ENCODE data around the gene IMP4. TPM values are rescaled to one million over a fixed set of nuclear protein-coding genes. Genes with fewer than 3 reads are reported as not detected.
A peak's percentile ranks its signal among the peaks of the same experiment; 100 is the strongest.

Gene IMP4
- total and polyA plus RNA-seq, 12 donors = 50.6 to 190 (median 64.6) TPM

DNA sequence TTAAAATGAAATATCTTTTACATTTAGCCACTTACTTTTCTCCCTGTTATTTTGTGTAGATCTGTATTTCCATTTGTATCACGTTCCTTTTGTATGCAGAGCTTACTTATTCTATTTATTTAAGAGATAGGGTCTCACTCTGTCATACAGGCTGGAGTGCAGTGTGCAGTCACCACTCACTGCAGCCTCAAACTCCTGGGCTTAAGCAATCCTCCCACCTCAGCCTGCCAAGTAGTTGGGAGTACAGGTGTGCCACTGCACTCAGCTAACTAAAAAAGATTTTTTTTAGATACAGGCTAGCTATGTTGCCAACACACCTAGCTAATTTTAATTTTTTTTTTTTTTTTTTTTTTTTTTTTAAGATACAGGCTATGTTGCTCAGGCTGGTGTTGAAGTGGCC, 24.0 kb downstream of the IMP4 start:
- Histone ChIP-seq H3K4me1 (peaks cover 3 to 28% (median 11%) of the 10 kb centered on the region in 9 donors), H3K27me3 (no peaks in the 10 kb centered on the region), H3K9me3 (peaks cover 0 to 5% (median 0%) of the 10 kb centered on the region in 11 donors), H3K36me3 (peaks cover 0 to 10% (median 0%) of the 10 kb centered on the region in 9 donors), H3K27ac (no peak overlapping the region), H3K4me3 (no peak overlapping the region)
- intact Hi-C loops (cut with DNase I) = no loop called here
- 68 to 85% methylated on average over 1 of the region's 1 CpG for WGBS, 2 donors
- TF ChIP-seq, protein P1, sequence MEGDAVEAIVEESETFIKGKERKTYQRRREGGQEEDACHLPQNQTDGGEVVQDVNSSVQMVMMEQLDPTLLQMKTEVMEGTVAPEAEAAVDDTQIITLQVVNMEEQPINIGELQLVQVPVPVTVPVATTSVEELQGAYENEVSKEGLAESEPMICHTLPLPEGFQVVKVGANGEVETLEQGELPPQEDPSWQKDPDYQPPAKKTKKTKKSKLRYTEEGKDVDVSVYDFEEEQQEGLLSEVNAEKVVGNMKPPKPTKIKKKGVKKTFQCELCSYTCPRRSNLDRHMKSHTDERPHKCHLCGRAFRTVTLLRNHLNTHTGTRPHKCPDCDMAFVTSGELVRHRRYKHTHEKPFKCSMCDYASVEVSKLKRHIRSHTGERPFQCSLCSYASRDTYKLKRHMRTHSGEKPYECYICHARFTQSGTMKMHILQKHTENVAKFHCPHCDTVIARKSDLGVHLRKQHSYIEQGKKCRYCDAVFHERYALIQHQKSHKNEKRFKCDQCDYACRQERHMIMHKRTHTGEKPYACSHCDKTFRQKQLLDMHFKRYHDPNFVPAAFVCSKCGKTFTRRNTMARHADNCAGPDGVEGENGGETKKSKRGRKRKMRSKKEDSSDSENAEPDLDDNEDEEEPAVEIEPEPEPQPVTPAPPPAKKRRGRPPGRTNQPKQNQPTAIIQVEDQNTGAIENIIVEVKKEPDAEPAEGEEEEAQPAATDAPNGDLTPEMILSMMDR (IDR thresholded peaks at IDR 0.05) = no peak
- ATAC-seq (no peak), DNase-seq (no peak)

DNA sequence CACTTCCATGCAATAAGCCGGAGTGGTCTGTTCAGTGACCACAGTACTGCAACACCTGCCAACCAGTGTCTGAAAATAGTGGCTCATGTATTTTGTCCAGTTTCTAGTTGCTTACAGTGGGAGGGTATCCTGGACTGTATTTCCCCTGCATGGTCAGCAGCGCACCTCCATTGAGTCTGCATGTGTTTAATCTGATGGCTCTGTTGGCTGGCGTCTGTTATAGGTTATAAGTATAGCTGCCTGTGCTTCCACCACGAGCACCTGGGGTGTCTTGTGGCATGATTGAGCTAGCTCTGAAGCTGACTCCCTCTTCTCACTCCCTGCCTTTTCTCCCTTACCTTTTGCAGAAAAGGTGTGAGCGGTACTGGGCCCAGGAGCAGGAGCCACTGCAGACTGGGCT, 26.1 kb downstream of the IMP4 start:
- H3K4me3 ChIP-seq = no peak overlapping the region
- H3K27me3 ChIP-seq = no peaks in the 10 kb centered on the region
- WGBS, 2 donors = 89 to 92% methylated on average over 5 of the region's 5 CpGs
- ATAC-seq (no peak), DNase-seq (no peak)
- peaks cover 3 to 39% (median 20%) of the 10 kb centered on the region in 9 donors for H3K4me1 ChIP-seq
- no peak overlapping the region for H3K27ac ChIP-seq
- TF ChIP-seq, protein P1 (IDR thresholded peaks at IDR 0.05) = no peak
- intact Hi-C loops (cut with DNase I) = no loop called here
- H3K36me3 ChIP-seq = peaks cover 0 to 10% (median 0%) of the 10 kb centered on the region in 9 donors
- H3K9me3 ChIP-seq = peaks cover 0 to 5% (median 0%) of the 10 kb centered on the region in 11 donors

DNA sequence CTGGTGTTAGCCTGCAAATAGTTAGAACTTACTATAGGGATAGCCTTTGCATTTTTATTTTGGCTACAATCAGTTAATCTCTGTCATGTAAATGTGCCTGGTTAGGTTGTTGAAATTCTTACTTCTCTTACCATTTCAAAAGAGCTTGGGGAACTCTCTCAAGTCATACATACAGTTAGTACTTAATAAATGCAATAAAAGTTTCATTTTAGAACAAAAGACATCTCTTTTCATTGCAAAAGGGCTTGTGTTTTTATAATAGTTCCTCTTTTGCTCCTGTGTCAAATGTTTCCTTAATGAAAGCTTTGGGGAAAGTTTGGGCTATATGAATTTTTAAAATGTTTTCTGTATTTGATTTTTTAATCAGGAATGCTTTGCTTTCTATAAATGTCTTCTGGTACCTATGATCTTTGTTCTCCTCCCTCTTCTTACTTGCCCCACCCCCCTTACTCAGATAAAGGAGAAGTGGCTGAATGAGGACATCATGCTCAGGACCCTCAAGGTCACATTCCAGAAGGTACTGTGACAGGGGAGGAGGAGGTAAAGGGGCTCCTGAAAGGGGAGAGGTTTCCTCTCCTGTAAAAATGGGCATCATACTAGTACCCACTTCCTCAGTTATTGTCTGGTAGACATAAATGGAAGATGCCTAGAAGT, 26.7 kb downstream of the IMP4 start:
- Histone ChIP-seq H3K9me3 (peaks cover 0 to 5% (median 0%) of the 10 kb centered on the region in 11 donors), H3K36me3 (peaks cover 0 to 13% (median 0%) of the 10 kb centered on the region in 9 donors), H3K4me3 (no peak overlapping the region), H3K27me3 (no peaks in the 10 kb centered on the region), H3K4me1 (peaks cover 3 to 46% (median 20%) of the 10 kb centered on the region in 9 donors), H3K27ac (peak overlapping the region in 1 of 10 donors; percentile 3)
- ATAC-seq (no peak), DNase-seq (no peak)
- TF ChIP-seq, protein P1 (IDR thresholded peaks at IDR 0.05) = no peak
- intact Hi-C loops (cut with DNase I) = no loop called here

DNA sequence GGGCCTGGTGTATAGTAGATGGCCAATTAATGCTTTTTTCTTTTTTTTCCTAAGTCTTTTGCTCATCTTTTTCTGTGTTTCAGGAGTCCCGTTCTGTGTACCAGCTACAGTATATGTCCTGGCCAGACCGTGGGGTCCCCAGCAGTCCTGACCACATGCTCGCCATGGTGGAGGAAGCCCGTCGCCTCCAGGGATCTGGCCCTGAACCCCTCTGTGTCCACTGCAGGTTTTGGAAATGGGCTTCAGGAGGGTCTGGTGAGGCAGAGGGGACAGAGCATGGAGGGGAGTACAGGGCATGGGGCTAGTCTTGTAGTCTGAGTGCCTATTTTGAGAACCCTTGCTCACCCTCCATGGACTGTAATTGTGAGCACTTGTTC, 27.3 kb downstream of the IMP4 start:
- Histone ChIP-seq H3K4me1 (peaks cover 3 to 51% (median 20%) of the 10 kb centered on the region in 9 donors), H3K27ac (peak overlapping the region in 1 of 10 donors; percentile 96), H3K27me3 (no peaks in the 10 kb centered on the region), H3K36me3 (peaks cover 0 to 16% (median 0%) of the 10 kb centered on the region in 9 donors), H3K4me3 (no peak overlapping the region), H3K9me3 (peaks cover 0 to 5% (median 0%) of the 10 kb centered on the region in 11 donors)
- no peak for ATAC-seq
- DNase-seq = no peak
- intact Hi-C loops (cut with DNase I) = loop anchor here in 1 of 10 donors (2.0 kb wide), 1 partner anchor 13 kb away; the partner anchor contains the start of gene PTPN18
- WGBS, 2 donors = 95% methylated on average over 5 of the region's 5 CpGs
- TF ChIP-seq, protein P1 (IDR thresholded peaks at IDR 0.05) = no peak

All from heart right ventricle (tissue), 16 donors.